Activated CD4-positive, CD25-positive, alpha-beta regulatory T cell treated with anti-CD3 and anti-CD28 coated beads, Interleukin-2, amount 50 U/mL, for 16 hours (primary cell): ENCODE results near the gene MEG3.
"Not testable (repeated sequence)": the region's sequence is repeated elsewhere in the genome, so short reads cannot be mapped to it uniquely, and the experiment has no call there.

Experiments
- DNase-seq: peaks from one replicate; pipeline ENCODE4 v3.0.0-alpha.2; 2020; ENCODE audit warnings: low read depth, low spot score

MEG3 gene

GRCh38 chr14:100788942-100789341, 37.0 kb upstream of the MEG3 start:
- no peak for DNase-seq

- no peak for DNase-seq
Measured at GRCh38 chr14:100789460-100790417, 36.2 kb upstream of the MEG3 start.

DNA sequence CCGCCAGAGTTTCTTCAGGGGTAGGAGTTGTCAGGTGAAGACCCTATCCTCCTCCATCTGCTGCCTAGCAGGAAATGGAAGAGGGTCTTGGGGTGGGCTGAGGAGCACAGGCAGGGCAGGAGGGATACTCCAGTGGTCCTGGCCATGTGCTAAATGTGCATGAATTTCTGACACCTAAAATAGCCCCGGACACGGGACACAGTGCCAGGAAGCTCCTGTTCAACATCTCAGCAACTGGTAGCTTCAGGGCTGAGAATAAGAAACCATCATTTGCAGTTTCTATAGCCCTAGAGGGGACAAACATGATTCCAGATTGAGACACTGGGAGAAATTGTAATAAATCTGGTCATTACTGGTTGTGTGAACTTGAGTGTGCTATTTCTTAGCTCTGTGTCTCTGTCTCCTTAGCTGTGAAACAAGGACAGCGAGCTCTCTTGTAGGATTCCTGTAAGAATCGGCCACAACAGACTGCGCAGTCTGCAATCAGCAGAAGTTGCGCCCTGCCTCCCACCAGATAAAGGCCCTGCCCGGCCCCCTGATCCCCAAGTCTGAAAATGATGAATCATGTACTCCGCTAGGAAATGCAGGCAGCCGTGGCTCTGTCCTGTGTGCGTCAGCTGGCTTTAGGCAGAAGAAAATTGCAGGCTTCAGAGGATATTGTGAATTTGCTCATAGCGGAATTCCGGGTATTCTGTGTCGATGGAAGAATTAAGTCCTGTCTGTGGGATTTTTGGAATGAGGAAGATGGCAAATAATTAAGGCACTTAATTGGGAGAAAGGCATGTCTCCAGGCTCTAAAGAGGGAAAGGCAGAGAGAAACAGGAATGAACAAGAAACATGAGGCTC, 35.2 kb upstream of the MEG3 start:
- DNase-seq = no peak

DNA sequence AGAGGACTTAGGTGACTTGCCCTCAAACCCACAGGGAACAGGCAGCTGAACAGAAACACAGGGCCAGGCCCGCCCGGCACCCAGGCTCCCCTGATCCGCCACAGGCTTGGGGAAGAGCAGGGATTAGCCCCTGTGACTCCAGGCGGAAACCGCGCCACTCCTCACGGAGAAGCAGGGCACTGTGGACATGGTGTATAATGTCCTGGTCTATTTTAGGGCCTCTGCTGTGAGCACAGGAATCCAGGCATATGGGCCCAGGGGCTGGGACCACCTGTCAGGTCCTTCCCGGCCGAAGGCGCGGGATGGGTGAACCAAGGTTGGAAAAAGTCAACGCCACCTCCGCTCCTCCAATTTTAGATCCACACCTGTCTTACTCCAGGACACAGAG, 34.6 kb upstream of the MEG3 start:
- no peak for DNase-seq

DNA sequence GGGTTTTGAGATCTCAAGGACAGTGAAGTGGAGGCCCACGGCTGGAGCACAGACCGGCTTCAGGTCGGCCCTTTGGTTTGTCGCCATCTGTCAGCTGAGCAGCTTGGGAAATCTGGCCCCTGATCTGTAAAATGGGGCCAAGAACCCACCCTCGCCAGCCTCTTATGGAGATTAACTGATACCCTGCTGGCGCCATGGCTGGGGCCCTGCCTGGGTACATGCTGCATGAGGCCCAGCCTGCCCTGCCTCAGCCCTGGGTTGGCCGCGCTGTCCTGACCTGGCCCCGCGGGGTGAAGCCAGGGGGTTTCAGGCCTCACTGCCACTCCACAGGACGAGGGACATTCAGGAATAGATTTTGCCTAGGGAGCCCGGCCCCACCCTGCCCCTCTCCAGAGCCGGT, 33.9 kb upstream of the MEG3 start:
- DNase-seq = no peak

DNA sequence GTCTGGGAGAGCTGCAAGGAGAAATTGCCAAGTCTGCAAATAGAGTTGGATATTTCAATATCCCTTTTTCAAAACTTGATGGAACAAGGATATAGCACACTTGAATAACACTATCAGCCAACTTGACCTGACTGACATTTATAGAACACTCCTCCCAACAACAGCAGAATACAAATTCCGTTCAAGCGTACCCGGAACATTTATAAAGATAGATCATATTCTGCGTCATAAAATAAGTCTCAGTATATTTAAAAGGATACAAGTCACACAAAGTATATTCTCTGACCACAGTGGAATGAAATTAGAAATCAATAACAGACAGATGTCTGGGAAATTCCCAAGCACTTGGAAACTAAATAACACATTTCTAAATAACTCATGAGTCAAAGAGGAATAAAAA, 29.0 kb upstream of the MEG3 start:
- DNase-seq = no peak

GRCh38 chr14:100800041-100800440, 25.9 kb upstream of the MEG3 start:
- no peak for DNase-seq

DNA sequence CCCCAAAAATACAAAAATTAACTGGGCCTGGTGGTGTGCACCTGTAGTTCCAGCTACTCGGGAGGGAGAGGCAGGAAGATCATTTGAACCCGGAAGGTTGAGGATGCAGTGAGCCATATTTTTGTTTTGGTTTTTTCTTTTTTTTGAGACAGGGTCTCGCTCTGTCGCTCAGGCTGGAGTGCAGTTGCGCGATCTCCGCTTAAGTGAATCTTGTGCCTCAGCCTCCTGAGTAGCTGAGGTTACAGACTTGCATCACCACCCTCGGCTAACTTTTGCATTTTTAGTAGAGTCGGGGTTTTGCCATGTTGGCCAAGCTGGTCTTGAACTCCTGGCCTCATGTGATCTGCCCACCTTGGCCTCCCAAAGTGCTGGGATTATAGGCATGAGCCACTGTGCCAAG, 24.5 kb upstream of the MEG3 start:
- not testable (repeated sequence) for DNase-seq

DNA sequence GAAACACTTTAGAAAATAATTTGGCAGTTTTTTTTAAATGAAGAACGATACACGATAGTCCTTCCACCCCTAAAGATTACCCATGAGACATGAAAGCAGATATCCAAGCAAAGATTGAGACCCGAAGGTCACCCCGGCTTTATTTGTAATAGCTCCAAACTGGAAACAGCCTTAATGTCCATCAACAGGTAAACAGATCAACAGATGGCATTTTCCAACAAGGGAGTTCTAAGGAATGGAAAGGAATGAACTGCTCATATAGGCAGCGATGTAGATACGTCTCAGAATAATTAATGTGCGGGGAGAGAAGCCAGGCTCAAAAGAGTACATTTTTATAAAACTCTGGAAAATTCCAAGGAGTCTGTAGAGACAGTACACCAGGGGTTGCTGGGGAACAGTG, 23.7 kb upstream of the MEG3 start:
- DNase-seq = no peak

- DNase-seq = no peak
Measured at GRCh38 chr14:100802766-100803165, 23.2 kb upstream of the MEG3 start.

GRCh38 chr14:100803226-100803625, 22.7 kb upstream of the MEG3 start:
- no peak for DNase-seq

GRCh38 chr14:100803676-100804075, 22.2 kb upstream of the MEG3 start:
- DNase-seq = no peak

- no peak for DNase-seq
Measured at GRCh38 chr14:100804138-100804537, 21.8 kb upstream of the MEG3 start.

GRCh38 chr14:100804558-100805309, 21.2 kb upstream of the MEG3 start:
- DNase-seq = no peak

DNA sequence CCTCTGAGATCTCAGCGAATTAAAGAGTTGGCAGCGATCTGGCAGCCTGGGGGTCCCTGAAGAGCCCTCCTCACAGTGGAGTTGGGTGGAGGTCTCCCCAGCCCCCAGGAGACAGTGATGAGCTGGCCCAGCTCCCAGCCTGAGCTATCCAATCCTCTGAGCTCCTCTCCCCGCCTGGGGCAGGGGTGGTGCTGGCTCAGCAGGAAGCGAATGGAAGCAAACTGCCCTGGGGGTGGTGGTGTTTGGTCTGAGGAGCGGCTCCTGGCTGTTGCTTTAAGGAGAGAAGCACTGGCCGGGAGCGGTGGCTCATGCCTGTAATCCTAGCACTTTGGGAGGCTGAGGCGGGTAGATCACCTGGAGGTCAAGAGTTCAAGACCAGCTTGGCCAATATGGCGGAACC, 19.5 kb upstream of the MEG3 start:
- DNase-seq = no peak

DNA sequence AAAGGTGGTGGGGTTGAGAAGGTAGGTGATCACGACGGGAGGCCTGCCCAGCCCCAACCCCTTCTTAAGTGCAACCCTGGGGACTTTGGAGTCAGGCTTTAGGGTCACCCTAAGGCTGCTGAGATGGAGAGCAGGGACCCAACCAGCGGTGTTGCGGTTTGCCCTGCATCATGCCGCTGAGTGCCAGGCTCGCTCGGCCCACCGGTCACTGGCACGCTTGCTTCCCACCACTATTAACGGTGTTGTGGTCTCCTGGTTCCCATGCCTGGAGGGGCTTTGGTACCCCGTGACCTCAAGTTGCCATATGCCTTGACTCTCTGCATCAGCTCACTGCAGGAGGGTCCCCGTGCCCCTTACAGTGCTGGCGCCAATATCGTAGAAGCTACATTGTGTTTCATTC, 18.4 kb upstream of the MEG3 start:
- DNase-seq = no peak

DNA sequence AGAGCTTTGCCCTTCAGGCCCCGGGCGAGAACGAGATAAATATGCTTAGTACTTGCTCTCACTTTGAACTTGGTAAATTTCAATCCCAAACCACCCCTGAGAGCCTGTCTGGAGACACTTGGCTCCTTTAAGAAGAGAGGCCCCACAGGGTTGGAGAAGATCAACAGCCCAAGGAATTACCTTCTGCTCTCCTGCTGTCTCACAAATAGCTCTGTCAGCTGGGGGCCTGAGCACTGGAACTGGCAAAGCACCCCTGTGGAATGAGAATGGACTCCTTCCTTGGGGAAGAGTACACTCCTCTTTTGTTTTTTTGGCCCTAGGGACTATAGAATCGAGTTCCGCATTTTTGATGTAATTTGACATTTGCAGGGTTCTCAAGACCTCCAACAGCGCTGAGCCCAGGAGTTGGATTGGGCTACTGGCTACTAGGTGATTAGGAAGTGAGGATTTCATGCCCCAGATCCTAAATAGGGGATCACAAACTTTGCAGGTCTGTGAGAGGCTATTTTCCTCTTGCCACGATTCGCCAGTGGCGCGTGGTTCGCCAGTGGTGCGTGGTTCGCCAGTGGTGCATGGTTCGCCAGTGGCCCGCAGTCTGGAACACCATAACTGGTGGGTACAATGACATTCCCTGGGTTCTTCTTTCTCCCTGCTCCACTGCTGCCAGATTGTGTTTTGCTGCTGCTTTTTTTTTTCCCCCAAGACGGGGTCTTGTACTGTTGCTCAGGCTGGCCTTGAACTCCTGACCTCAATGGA, 17.8 kb upstream of the MEG3 start:
- DNase-seq = no peak

DNA sequence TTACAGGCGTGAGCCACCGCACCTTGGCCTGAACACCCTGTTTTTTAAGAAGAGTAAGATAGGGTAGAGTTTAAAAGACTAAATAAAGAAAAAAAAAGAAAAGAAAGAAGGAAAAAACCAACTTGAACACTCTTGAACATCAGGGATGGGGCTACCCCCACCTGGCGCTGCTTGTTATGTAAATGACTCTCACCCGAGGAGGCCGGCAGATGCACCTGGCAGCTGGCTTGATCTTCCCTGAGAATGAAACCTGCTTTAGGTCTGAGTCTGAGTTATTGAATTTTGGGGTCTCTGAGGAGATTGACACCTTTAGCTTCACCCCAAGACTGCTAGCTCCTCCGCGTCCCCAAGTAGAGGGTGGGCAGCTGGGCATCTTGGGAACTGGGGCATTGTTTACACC, 15.5 kb upstream of the MEG3 start:
- DNase-seq = no peak

DNA sequence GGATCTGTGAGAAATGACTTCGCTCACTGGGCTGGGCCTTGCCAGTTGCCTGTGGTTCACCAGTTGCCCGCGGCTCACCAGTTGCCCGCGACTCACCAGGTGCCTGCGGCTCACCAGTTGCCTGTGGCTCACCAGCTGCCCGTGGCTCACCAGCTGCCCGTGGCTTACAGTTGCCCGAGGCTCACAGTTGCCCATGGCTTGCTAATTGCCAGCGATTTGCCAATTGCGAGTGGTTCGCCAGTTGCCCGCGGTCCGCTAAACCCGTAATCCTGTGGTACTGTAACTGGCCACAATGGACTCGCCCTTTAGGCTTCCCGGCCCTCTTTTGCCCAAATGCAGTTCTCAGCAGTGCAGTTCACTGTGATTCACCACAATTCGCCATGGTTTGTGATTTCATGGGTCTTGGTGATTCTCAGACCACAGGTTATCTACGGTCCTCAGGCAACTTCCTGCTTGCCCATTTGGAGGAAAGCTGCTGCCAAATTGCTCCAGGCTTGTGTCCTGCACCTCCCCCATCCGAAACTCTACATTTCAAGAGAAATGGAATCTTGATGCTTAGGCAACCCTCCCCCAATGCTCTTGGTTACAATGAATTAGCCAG, 15.0 kb upstream of the MEG3 start:
- DNase-seq = no peak

DNA sequence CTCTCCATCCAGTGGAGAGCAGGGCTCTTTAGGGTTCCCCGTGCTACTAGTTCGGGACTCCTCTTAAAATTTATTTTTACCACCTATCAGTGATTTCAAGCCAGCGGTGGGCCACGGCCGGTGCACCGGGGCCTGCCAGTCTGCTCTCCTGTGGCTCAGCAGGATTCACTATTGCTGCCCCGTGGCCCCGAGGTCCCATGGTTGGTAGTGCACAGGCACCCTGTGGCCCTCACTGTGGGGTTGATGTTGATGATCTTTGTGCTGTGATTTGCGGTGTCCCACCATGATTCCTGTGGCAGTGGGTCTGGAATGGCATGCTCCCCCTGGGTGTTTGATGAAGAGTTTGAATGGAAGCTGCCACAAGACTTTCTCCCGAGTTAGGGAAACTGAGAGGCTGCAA, 12.6 kb upstream of the MEG3 start:
- DNase-seq = no peak
